ENCODE measurements around the gene ADAMTS12. TPM values are rescaled to one million over a fixed set of nuclear protein-coding genes. Genes with fewer than 3 reads are reported as not detected.

Gene ADAMTS12
- total RNA-seq, 1 experiment from 2014 or later, result 6.2 TPM

GRCh38 chr5:33583332-33583731 is 308.5 kb downstream of the ADAMTS12 start:
- Histone ChIP-seq H3K23me2 (ENCODE audit: insufficient read length, low read depth, low read length, poor library complexity, severe bottlenecking) (no peaks in the 10 kb centered on the region), H4K91ac (ENCODE audit: insufficient read length, low read depth, low read length) (no peak overlapping the region), H3K9ac (ENCODE audit: extremely low read depth, insufficient read length, low read length) (no peak overlapping the region), H2BK20ac (ENCODE audit: low read depth, low read length, poor library complexity, severe bottlenecking) (no peak overlapping the region), H3K4me1 (ENCODE audit: insufficient read depth, low read length) (no peaks in the 10 kb centered on the region), H3T11ph (ENCODE audit: low read length) (no peak overlapping the region), H3K27me3 (ENCODE audit: insufficient read depth, low read length) (no peaks in the 10 kb centered on the region), H4K8ac (replicated peaks; ENCODE audit: insufficient read length, low read depth, low read length) (no peak overlapping the region), H3K9me3 (ENCODE audit: control insufficient read depth, low read depth, low read length) (no peaks in the 10 kb centered on the region), H3K14ac (ENCODE audit: insufficient read depth, low read length) (no peak overlapping the region), H2AK5ac (ENCODE audit: insufficient read length, low read length) (no peak overlapping the region), H2BK5ac (ENCODE audit: insufficient read length, low read length) (no peak overlapping the region), H2AFZ (ENCODE audit: low read length) (no peak overlapping the region), H3K23ac (ENCODE audit: insufficient read length, low read depth, low read length) (no peak overlapping the region), H2BK15ac (ENCODE audit: low read depth, low read length) (no peak overlapping the region), H2BK12ac (ENCODE audit: insufficient read length, low read depth, low read length) (no peak overlapping the region), H4K20me1 (ENCODE audit: control insufficient read depth, insufficient read depth, insufficient read length) (no peaks in the 10 kb centered on the region), H2BK120ac (ENCODE audit: low read depth, low read length, poor library complexity, severe bottlenecking) (no peak overlapping the region), H4K5ac (ENCODE audit: insufficient read length, low read depth, low read length) (no peak overlapping the region), H3K18ac (ENCODE audit: insufficient read length, low read depth, low read length) (no peak overlapping the region), H3K4ac (ENCODE audit: low read depth, low read length) (no peak overlapping the region), H3K56ac (ENCODE audit: insufficient read length, low read depth, low read length) (no peak overlapping the region), H3K79me1 (ENCODE audit: insufficient read depth, low read depth, low read length, poor library complexity, severe bottlenecking) (no peaks in the 10 kb centered on the region), H3K79me2 (ENCODE audit: insufficient read depth, low read length) (no peaks in the 10 kb centered on the region), H3K4me2 (ENCODE audit: insufficient read depth, insufficient read length, low read length) (no peak overlapping the region), H3K27ac (ENCODE audit: insufficient read length, low read depth, low read length) (no peak overlapping the region)
- DNase-seq, result no peak
- Mint-ChIP-seq H3K9me3 (peaks cover 0 to 3% of the 10 kb centered on the region in 2 experiments; a peak in 1 of 5 replicates), H3K27ac (no peak overlapping the region), H3K36me3 (ENCODE audit: insufficient read depth in 1 of 3, low read depth in 3 of 3) (peaks cover 0 to 4% (median 3%) of the 10 kb centered on the region in 3 experiments; a peak in 4 of 7 replicates), H3K27me3 (ENCODE audit: low read depth) (no peaks in the 10 kb centered on the region), H3K4me1 (peaks cover 3% of the 10 kb centered on the region in 2 experiments; a peak in 2 of 4 replicates), H3K4me3 (no peak overlapping the region)
- WGBS (ENCODE audit: extremely low coverage, insufficient read length, low lambda C conversion rate), result no CpG with 5 or more reads among the region's 6 CpGs
- no peak for TF ChIP-seq CTCF (conservative IDR thresholded peaks at IDR 0.05)

Data from H9 (cell line).